ENCODE data around the gene ADCY3.

DNA sequence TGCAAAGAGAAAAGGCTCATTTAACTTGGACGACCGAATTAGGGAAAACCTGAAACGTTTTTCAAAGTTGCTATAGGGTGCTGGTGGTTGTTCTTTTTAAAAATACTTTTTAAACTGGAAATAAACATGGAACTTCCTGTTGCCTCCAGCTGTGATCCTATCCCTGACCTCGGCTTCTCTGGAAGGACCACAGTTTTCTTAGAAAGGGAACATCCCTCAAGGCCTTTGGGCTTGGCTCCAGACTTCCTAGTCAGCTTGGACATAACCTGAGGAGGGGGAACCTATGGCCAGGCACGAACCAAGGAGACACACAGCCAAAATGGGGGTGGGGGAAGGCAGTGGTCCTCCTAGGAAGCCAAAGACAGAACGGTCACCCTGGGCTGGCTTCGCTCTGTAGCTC, 69.1 kb downstream of the ADCY3 start:
- TF ChIP-seq TCF7L2 (IDR thresholded peaks at IDR 0.05; ENCODE audit: borderline replicate concordance, extremely low read depth, insufficient read depth, insufficient read length): no peak
- TF ChIP-seq MAX (IDR thresholded peaks at IDR 0.05): no peak
- no peak for TF ChIP-seq POLR2A (IDR thresholded peaks at IDR 0.05; ENCODE audit: borderline replicate concordance, extremely low read depth, insufficient read depth, insufficient read length)

Data from HCT116 (cell line).